ENCODE measurements around the gene CACNB4.
"Not testable (repeated sequence)": the region's sequence is repeated elsewhere in the genome, so short reads cannot be mapped to it uniquely, and the experiment has no call there.

CACNB4 gene

DNA sequence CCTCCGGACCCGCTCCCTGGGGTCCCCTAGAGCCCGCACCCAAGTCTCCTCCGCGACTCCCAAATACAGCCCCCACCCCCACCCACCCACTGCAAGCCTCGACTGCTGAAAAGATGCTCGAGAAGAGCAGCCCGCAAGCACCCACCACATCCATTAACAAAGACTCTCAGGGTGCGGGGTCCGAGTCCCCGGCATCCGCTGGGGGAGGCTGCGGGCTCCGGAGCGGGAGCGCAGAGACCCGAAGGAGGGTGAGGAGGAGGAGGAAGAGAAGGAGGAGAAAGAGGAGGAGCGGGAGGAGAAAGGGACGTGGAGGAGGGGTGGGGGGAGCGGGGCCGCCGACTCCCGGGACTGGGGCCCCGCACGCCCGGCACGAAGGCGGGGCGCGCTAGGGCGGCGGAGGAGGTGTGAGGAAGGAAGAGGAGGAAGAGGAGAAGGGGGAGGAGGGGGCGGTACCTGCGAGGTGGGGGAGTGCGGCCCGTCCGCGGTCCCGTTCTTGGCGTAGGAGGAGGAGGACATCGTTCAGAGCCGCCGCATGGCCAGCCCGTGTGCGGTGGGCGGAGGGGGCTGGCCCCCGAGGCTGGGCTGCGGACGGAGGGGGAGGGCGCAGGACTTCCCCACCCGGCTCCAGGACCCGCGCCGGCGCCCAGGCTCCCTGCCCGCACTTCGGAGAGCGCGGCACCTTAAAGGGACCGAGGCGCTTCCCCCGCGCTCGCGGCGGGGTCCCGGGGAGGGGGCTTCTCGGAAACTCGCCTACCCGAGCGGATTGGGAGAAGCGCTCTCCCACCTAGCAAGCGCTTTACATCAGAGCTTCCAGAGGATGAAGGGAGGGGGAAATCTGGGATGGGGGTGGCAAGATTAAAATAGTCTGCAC lies at the start of gene CACNB4:
Gene CACNB4 (minus strand): TSS at position 549 of the 871 bp plus-strand sequence.
- H3K27ac ChIP-seq: peak within 1 kb of the TSS in 13 of 21 experiments; percentile 20 to 84 (median 73)
- H3K4me3 ChIP-seq: peak within 1 kb of the TSS; percentile 37 to 68 (median 45)

DNA sequence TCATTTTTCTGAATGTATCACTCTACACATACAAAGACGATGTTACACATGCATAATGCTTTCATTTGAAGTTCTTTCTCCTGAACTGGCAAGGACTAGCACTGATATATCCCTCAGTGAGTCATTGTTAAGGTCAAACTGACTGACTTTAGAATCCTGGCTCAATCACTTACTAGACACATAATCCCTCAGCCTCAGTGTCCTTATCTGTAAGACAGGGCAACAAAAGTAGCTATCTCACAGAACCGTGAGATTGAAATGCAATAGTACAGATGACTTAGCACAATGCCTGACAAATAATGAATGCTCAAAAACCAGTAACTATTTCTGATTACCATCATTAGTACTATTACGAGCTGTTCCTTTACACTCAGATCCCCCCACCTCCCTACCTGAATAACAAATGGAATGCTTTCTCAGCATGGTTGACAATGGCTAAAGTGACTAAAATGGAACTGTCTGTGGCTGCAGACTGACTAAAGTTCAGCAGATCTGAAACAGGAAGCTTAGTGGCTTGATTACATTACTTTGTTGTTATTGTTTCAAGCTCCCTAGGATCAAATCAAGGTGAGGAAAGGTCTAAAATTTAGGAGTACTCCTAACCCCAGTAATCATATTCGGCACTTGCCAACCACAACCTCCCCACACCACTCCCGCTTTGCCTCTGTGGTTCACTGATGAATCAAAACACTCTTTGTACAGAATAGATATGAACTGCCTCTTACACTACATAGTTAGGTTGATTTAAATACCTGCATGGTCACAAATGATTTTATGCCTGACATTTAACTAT lies 35.8 kb upstream of the CACNB4 start:
- Histone ChIP-seq H3K27ac (no peak overlapping the region), H3K4me3 (no peak overlapping the region)

GRCh38 chr2:152132306-152132705 lies 33.5 kb upstream of the CACNB4 start:
- H3K4me3 ChIP-seq: no peak overlapping the region
- H3K27ac ChIP-seq: no peak overlapping the region

GRCh38 chr2:152127628-152128027 lies 28.8 kb upstream of the CACNB4 start:
- Histone ChIP-seq H3K27ac (no peak overlapping the region), H3K4me3 (no peak overlapping the region)

- Histone ChIP-seq H3K27ac (no peak overlapping the region), H3K4me3 (no peak overlapping the region)
Observed at GRCh38 chr2:152126664-152127063, 27.8 kb upstream of the CACNB4 start.

GRCh38 chr2:152122161-152122560 lies 23.3 kb upstream of the CACNB4 start:
- Histone ChIP-seq H3K4me3 (no peak overlapping the region), H3K27ac (no peak overlapping the region)

DNA sequence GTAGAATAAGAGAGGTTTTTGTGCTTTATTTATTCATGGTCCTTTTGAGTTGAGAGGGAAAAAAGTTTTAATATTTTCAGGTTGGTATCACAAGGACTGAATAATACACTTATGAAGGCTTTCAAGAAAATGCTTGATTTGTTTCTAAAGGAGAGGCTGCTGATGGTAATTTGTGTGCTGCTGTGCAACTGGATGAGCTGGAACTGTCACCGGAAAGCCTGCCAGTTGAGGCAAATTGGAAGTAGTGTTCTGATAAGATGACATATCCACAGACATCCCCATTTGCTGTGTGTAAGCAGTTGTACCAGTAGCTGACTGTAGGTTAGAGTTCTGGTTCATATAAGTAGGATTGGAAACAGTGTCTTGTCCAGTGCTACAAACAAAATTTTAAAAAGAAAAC lies 21.6 kb upstream of the CACNB4 start:
- Histone ChIP-seq H3K4me3 (no peak overlapping the region), H3K27ac (no peak overlapping the region)

DNA sequence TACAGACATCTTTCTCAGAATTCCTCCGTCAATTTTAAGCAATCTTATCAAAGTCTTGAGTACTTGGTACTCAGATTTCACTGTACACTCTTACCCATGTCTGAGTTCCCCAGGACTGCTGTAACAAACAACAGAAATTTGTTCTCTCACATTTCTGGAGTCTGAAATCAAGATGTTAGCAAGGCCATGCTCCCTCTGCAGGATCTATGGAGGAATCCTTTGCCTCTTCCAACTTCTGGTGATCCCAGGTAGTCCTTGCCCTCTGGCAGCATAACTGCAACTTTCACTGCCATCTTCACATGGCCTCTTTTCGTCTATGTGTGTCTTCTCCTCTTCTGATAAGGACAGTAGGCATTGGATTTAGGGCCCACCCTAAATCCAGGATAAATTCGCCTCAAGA lies 17.1 kb upstream of the CACNB4 start:
- H3K27ac ChIP-seq: no peak overlapping the region
- H3K4me3 ChIP-seq: no peak overlapping the region

DNA sequence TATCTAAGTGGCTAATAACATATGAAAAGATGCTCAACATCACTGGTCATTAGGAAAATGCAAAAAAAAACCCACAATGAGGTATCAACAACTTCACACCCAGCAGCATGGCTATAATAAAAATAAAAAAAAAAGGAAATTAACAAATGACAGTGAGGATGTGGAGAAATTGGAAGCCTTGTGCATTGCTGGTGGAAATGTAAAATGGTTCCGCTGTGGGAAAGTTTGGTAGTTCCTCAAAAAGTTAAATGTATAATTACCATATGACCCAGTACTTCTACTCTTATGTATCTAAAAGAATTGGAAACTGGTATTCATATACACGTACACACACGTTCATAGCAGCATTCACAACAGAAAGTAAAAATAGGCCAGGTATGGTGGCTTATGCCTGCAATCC lies 15.5 kb upstream of the CACNB4 start:
- H3K27ac ChIP-seq: no peak overlapping the region
- no peak overlapping the region for H3K4me3 ChIP-seq

- not testable (repeated sequence) for H3K4me3 ChIP-seq, H3K27ac ChIP-seq
Observed at GRCh38 chr2:152107140-152107539, 8.3 kb upstream of the CACNB4 start.

DNA sequence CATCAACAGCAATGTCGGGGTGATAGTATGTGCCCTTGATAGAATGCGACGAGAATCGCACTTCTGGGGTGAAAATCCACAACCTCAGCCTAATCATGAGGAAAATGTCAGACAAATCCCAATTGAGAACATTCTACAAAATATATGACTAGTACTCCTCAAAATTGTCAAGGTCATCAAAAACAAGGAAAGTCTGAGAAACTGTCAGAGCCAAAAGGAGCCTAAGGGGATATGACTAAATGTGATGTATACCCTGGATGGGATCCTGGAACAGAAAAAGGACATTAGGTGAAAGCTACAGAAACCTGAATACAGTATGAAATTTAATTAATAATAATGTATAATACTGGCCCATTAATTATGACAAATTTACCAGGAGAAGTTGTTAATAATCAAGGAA lies 7.6 kb upstream of the CACNB4 start:
- no peak overlapping the region for H3K27ac ChIP-seq
- no peak overlapping the region for H3K4me3 ChIP-seq

GRCh38 chr2:152103271-152103670 lies 4.4 kb upstream of the CACNB4 start:
- Histone ChIP-seq H3K4me3 (no peak overlapping the region), H3K27ac (no peak overlapping the region)

GRCh38 chr2:152100961-152101360 lies 2.1 kb upstream of the CACNB4 start:
- Histone ChIP-seq H3K27ac (no peak overlapping the region), H3K4me3 (no peak overlapping the region)

DNA sequence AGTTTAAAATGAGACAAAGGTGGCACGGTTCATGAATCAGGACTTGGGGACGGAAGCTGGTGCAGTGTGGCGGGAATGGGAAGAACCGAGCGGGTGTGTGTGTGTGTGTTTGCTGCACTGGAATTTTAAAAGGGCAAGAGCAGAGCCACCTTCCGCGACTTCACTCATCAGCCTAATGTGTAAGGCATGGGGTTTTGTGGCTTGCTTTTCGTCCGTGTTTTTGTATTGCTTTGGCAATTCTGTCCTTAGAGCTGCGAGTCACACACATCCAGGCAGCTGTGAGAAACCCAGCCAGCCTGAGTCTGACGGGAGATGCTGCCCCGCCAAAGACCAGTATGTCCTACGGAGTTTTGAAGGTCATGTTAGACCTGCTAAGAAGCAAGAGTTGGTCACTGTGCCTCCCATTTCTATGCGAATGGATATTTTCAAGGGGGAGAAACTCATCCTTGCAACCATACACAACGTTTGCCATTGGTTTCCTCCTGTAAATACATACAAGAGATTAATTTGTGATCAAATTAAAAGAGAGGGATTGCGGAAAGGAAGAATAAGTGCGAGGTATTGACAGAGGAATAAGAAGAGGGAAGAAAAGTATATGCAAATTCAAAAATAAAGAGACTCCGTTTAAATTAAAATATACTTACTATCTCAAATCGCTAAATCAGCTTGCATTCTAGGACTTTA lies 665 bp upstream of the CACNB4 start:
- H3K4me3 ChIP-seq: peak overlapping the region; percentile 37 to 68 (median 45)
- peak overlapping the region in 8 of 21 experiments; percentile 57 to 84 (median 74) for H3K27ac ChIP-seq

- H3K4me3 ChIP-seq: peak overlapping the region; percentile 37 to 68 (median 45)
- peak overlapping the region in 12 of 21 experiments; percentile 20 to 84 (median 74) for H3K27ac ChIP-seq
Observed at GRCh38 chr2:152097801-152098495, 896 bp downstream of the CACNB4 start.

- Histone ChIP-seq H3K4me3 (peak overlapping the region; percentile 37 to 68 (median 45)), H3K27ac (peak overlapping the region in 9 of 21 experiments; percentile 57 to 84 (median 74))
Observed at GRCh38 chr2:152097290-152097800, 1.5 kb downstream of the CACNB4 start.

GRCh38 chr2:152095146-152095545 lies 3.7 kb downstream of the CACNB4 start:
- H3K27ac ChIP-seq: no peak overlapping the region
- H3K4me3 ChIP-seq: no peak overlapping the region

DNA sequence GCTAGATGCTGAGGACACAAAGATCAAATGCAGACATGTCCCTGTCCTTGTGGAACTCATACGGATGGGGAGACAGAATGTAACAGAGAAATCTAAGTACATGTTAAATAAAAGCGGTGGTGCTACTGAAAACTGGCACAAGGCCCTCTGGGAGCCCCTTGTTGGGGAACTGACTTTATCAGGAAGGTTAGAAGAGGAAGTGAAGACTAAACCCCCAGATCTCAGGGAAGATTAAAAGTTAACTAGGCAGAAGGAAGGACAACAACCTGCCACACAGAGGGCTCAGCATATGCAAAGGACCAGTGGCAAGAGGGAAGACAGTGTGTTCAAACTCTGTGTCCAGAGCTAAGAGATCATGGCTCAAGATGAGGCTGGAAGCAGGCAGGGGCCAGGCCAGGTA lies 4.8 kb downstream of the CACNB4 start:
- Histone ChIP-seq H3K4me3 (no peak overlapping the region), H3K27ac (peak overlapping the region in 1 of 21 experiments; percentile 12)

DNA sequence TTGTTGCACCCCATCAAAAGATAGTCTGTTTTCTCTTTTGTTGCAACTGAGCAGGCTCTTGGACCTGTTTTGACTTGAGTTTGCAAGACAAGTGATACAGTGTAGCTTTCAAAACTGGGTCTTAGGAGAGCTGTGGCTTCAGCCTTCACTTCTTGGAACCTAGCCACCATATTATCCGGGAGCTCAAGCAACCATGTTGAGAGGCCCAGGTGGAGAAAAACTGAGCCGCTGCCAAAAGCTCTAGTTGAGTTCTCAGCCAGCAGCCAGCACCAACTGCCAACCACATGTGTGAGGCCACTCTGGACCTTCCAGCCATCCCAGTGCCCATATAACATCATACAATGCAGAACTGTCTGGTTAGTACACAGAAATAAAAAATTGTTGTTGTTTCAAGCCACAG lies 5.4 kb downstream of the CACNB4 start:
- no peak overlapping the region for H3K27ac ChIP-seq
- no peak overlapping the region for H3K4me3 ChIP-seq
